Motor neuron (in vitro differentiated cells): ENCODE data around the gene AKR7A2. TPM values are rescaled to one million over a fixed set of nuclear protein-coding genes. Genes with fewer than 3 reads are reported as not detected.
A peak's percentile ranks its signal among the peaks of the same experiment; 100 is the strongest.
"Not testable (repeated sequence)": the region's sequence is repeated elsewhere in the genome, so short reads cannot be mapped to it uniquely, and the experiment has no call there.

Experiments
- ATAC-seq, 8 experiments: fragments of 200-7000 bp; cut with Tn5 transposase; replicated peaks in 6 of 8; 2 replicates each; pipeline ENCODE4 v1.8.0; 2021; ENCODE audit warnings: mild to moderate bottlenecking in 8 of 8, moderate library complexity in 8 of 8
- H3K27ac ChIP-seq, 2 donors: fragments of 250-450 bp; sonication (Bioruptor Pico); 2 replicates each; pipeline ENCODE4 v1.9.0; 2021; ENCODE audit warnings: antibody characterized with exemption in 2 of 2, mild to moderate bottlenecking in 2 of 2, moderate library complexity in 1 of 2
- H3K4me1 ChIP-seq, 2 donors: fragments of 250-450 bp; sonication (Bioruptor Pico); replicated peaks in 1 of 2; 2 replicates each; pipeline ENCODE4 v1.6.1; 2021; ENCODE audit warnings: antibody characterized with exemption in 2 of 2, mild to moderate bottlenecking in 2 of 2, moderate library complexity in 1 of 2
- H3K4me3 ChIP-seq, 5 donors: fragments of 250-450 bp; sonication (Bioruptor Pico); 2 replicates each; pipeline ENCODE4 v1.9.0; 2021; ENCODE audit warnings: antibody characterized with exemption in 5 of 5, mild to moderate bottlenecking in 5 of 5, moderate library complexity in 4 of 5
- whole genome bisulfite sequencing, 10 experiments: fragments of 450-650 bp; shearing (Covaris generic); methylation state at CpG; one replicate each; pipeline ENCODE4 v1.0.0; 2022; 5-methylcytosine and 5-hydroxymethylcytosine counted together
- in situ Hi-C, 9 experiments: fragments of 400-800 bp; cut with MboI; loops; one replicate each; pipeline ENCODE4 v1.15.0; 2021; ENCODE audit warnings: low sequenced_read_pairs in 9 of 9, low pct_unique_long_range_greater_than_20kb in 2 of 9; ENCODE audit not compliant: unreplicated experiment in 9 of 9
- total RNA-seq, 8 experiments: library from RNA; unstranded; fragments of 300-600 nt; gene quantifications; 2 replicates each; pipeline versions ENCODE4 v1.2.3 to v1.2.4, GENCODE V29; 2022

Gene AKR7A2
- total RNA-seq, 8 experiments from 2014 or later: 47.7 to 68.7 (median 52.3) TPM

DNA sequence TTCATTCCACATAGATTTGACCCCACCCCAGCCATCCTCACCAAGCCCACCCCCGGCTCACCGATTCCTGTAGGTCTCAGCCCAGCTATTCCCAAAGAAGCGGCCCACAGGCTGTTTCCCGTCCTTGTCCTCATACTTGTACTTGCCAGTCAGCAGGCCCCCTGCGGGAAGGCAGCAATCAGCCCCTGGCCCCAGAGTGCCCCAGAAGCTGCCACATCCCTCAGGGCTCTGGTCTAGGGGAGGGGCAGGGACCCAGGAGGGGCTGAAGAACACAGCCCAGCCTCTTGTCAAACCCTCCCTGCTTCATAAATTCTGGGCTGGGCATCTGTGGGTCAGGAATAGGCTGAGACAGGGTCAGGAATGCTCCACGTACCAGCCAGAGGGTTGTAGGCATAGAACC is 5.0 kb downstream of the AKR7A2 start:
- Histone ChIP-seq H3K4me3 (no peak overlapping the region), H3K4me1 (peaks cover 6 to 7% of the 10 kb centered on the region in 2 donors), H3K27ac (no peak overlapping the region)
- in situ Hi-C loops: loop anchor here in 1 of 9 experiments (10.0 kb wide), 1 partner anchor 52 kb away; the partner anchor contains the start of genes EMC1 and MRTO4
- no peak for ATAC-seq
- WGBS, 10 experiments: 80% methylated on average over 1 of the region's 6 CpGs; no CpG with 5 or more reads in 9 of the 10 experiments

DNA sequence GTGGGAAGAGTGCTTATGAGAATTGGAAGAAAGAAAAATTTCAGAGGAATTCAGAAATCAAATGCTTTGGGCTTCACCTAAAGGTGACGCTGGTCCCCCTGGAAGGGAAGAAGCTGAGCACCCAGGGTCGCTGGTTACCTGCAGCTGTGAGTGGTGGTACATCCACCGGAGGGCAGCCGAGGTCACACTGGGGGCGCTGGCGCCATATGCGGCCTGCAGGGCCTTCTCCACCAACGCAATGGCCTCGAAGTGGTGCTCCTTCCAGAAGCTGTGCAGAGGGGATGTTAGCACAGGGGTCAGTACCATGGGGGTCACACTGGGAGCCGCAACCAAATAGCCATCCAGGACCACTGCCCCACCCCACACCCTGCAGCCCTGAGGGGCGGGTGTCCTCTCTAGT is 6.1 kb downstream of the AKR7A2 start:
- WGBS, 10 experiments: 83 to 100% (median 91%) methylated on average over 1 to 6 of the region's 11 CpGs; no CpG with 5 or more reads in 4 of the 10 experiments
- H3K27ac ChIP-seq: no peak overlapping the region
- no peak overlapping the region for H3K4me3 ChIP-seq
- in situ Hi-C loops: loop anchor here in 1 of 9 experiments (10.0 kb wide), 1 partner anchor 51 kb away; the partner anchor contains the start of genes EMC1 and MRTO4
- peaks cover 4 to 5% of the 10 kb centered on the region in 2 donors for H3K4me1 ChIP-seq
- peak in 1 of 8 experiments; percentile 20 for ATAC-seq

DNA sequence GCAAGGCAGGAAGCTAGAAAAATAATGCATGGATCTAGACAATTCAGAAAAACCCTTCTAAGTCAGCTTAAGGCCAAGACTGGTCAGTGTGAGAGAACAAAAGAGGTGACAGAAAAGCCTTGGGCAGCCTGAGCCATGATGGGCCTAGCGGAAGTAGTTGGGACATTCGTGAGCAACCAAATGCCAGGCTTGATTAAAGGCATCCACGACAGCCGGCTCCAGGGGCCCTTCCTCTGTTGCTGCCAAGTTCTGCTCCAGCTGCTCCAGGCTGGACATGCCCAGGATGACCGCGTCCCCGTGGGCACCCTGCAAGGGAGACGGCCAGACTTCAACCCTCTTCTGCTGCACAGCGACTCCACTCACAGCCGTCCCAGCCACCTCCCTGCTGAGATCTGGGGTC is 7.9 kb downstream of the AKR7A2 start:
- WGBS, 10 experiments: 80 to 95% (median 87%) methylated on average over 1 to 4 of the region's 10 CpGs; no CpG with 5 or more reads in 6 of the 10 experiments
- not testable (repeated sequence) for H3K4me1 ChIP-seq, H3K4me3 ChIP-seq, H3K27ac ChIP-seq, ATAC-seq
- in situ Hi-C loops: loop anchor here in 1 of 9 experiments (10.0 kb wide), 1 partner anchor 49 kb away; the partner anchor contains the start of genes EMC1 and MRTO4

DNA sequence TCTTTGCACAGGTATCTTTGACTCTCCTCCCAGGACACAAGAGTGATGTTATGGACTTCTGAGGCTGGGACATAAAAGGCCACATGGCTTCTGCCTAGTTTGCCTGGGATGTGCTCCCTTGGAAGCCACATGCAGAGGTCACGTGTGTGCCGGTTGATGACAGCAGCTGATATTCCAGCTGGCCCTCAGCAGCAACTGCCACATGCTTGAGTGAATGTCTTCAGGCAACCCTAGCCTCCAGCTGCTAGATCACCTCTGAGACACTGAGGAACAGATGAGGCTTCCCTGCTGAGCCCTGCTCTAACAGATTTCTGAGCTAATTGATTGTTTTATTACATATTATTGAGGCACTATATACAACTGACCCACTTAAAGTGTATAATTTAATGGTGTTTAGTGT is 11.7 kb downstream of the AKR7A2 start:
- 83 to 100% (median 100%) methylated on average over 2 of the region's 2 CpGs; no CpG with 5 or more reads in 7 of the 10 experiments for WGBS, 10 experiments
- ATAC-seq: no peak
- in situ Hi-C loops: loop anchor here in 1 of 9 experiments (10.0 kb wide), 1 partner anchor 45 kb away; the partner anchor contains the start of genes EMC1 and MRTO4
- Histone ChIP-seq H3K27ac (no peak overlapping the region), H3K4me1 (no peaks in the 10 kb centered on the region), H3K4me3 (no peak overlapping the region)

DNA sequence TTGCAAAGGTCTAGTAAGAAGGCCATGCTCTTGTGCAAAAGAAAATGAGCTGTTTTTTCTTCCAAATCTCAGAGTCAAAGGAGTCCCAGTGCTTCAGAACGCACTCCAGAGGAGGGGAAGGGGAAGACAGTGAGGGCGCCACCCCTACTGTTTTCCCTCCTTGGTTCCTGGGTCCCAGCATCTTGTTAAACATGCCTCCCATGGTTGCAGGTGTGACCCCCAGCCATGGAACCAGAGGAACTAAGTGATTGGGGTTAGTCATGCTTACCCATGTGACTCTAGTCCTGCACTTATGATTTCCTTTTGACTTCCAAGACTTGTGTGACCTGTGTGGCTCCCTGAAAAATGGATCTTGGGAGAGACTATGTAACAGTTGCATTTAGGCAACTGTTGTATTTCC is 17.3 kb downstream of the AKR7A2 start:
- 71 to 100% (median 83%) methylated on average over 1 to 2 of the region's 2 CpGs; no CpG with 5 or more reads in 5 of the 10 experiments for WGBS, 10 experiments
- Histone ChIP-seq H3K4me1 (no peaks in the 10 kb centered on the region), H3K4me3 (no peak overlapping the region), H3K27ac (no peak overlapping the region)
- in situ Hi-C loops: no loop called here
- no peak for ATAC-seq

DNA sequence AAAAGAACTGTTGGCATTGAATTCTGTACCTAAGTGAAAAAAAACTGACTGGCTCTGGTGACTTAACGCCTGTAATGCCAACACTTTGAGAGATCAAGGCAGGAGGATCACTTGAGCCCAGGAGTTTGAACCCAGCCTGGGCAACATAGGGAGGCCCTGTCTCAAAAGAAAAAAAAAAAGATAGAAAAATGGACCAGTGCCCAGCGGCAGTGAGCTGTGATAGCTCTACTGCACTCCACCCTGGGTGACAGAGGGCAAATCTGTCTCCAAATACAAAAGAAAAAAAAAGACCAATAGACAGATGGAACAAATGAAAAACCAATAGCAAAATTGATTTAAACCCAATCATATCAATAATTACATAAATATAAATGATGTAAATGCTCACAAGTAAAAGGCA is 22.7 kb downstream of the AKR7A2 start:
- in situ Hi-C loops: no loop called here
- peak in 2 of 8 experiments; percentile 8 to 39 for ATAC-seq
- 17 to 100% (median 61%) methylated on average over 1 to 2 of the region's 2 CpGs for WGBS, 10 experiments
- no peak overlapping the region for H3K4me3 ChIP-seq
- no peak overlapping the region for H3K27ac ChIP-seq
- no peaks in the 10 kb centered on the region for H3K4me1 ChIP-seq

DNA sequence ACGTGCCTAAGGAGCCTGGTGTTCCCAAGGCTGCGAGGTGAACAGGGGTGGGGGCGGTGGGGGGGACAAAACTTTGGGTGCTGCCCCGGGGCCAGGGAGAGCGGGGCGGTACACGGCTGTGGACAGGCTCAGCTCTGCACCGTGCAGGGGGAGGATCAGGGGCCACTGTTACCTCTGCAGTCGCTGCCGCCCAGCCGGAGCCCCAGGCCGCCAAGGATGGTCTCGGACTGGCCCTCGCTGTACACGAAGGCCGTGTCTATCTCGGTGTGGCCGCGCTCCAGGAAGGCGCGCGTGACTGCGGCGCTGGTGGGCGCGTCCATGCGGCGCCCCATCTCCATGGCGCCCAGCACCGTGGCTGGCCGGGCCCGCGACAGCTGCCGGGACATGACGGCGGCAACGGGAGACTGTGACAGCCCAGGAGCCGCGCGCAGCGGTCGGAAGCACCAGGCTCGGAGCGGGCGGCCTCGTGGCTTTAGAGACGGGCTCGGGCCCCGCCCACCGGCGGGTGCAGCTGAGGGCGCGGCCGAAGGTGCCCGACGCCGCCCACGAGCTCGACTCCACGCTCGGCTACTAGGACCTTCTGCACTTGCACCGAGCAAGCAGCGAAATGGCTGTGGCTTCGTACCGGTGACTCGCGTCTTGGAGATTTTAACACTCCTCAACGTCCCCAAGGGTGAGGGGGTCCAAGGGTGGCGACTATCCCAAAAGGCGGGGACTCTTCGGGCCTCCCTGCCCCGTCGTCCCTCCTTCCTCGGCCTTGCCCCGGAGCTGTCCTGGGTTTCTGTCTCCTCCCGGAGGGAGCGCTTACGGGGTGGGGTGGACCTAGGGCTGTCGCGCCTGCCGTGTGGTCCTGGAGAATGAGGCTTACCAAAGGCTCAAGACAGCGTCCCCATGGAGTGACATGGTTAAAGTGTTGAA is 23.4 kb downstream of the AKR7A2 start, which contains the start of gene AKR7A3:
Gene AKR7A3, minus strand, starts transcription at position 447 of the 918 bp plus-strand sequence. Its CDS starts 61 bp downstream, at position 386.
- H3K4me1 ChIP-seq, in situ Hi-C loops, H3K27ac ChIP-seq: not testable (repeated sequence)
- ATAC-seq: peak; percentile 43 to 99 (median 90)
- H3K4me3 ChIP-seq: peak within 1 kb of the TSS in 3 of 5 donors; percentile 5 to 25 (median 11)
- 0 to 27% (median 20%) methylated on average over 1 to 30 of the region's 82 CpGs; no CpG with 5 or more reads in 3 of the 10 experiments for WGBS, 10 experiments

DNA sequence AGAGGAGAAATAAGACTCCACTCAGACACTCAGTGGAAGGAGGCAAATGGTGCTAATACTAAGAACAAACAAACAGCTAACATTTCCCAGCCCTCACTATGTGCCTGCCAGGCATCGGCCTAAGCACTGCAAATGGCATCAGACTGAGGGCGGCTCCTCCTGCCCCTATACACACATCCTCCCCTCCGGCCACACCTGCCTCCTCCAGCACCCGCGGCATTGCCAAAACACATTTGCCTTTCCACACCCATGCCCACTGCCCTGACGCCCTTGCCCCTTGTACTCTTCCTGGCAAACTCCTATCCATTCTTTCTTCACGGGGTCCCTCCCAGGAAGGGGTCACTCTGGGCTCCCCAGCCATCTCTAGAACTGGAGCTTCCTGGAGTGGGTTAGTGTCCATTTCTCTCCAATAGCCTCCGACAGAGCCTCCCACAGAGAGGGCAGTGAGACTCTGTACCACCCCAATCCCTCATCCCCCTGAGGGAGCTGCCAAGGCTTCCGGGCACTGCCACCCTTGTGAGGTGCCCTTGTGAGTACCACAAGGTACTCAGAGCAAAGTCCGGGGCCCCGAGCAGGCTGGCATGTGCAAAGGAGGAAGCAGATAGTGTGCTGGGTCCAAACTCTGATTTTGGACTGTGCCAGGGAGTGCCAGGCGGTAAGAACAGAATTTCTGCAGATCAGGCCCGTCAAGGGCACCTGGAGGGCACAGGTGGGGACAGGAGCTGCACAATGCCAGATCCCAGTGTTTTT is 24.3 kb downstream of the AKR7A2 start:
- no peak overlapping the region for H3K27ac ChIP-seq
- WGBS, 10 experiments: 90 to 100% (median 98%) methylated on average over 1 to 12 of the region's 13 CpGs; no CpG with 5 or more reads in 3 of the 10 experiments
- H3K4me3 ChIP-seq: no peak overlapping the region
- no peaks in the 10 kb centered on the region for H3K4me1 ChIP-seq
- no peak for ATAC-seq
- in situ Hi-C loops: no loop called here

DNA sequence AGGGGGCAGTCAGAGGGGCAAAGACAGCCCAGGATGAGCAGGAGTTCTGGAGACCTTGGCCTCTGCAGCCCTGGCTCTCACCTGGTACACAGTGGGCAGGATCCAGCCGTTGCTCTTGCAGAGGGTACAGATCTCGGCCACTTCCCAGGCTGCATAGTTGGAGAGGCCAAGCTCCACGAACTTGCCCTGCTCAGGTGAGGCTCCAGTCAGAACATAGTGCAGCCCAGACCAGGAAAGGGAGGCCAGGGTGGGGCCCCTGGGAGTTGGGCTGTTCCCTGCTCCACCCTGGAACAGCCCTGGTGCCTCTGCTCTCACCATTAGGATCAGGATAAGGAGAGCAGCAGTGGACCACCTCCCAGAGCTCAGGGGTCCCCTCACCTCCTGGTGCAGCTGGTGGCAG is 26.1 kb downstream of the AKR7A2 start:
- H3K4me3 ChIP-seq, ATAC-seq, H3K27ac ChIP-seq, H3K4me1 ChIP-seq, in situ Hi-C loops: not testable (repeated sequence)
- 20% methylated on average over 1 of the region's 3 CpGs; no CpG with 5 or more reads in 9 of the 10 experiments for WGBS, 10 experiments

DNA sequence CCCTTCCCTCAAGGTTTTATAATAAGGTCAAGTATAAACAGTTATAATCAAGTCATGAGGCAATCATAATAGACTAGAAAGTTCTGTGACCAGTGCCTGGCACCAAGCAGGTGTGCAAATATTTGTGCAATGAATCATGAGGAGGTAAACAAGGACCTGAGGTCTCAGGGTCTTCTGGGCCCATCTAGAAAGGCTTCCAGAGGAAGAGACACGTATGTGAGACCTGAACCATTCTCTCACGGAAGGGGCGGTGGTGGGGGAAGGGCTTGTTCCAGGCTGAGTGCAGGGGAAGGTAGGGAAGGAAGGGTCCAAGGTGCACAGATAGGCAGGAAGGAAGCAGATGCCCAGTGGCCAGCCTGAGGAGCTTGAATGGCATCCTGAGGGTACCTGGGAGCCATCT is 26.6 kb downstream of the AKR7A2 start:
- WGBS, 10 experiments: 100% methylated on average over 1 of the region's 3 CpGs; no CpG with 5 or more reads in 9 of the 10 experiments
- ATAC-seq, H3K4me1 ChIP-seq, H3K27ac ChIP-seq, H3K4me3 ChIP-seq, in situ Hi-C loops: not testable (repeated sequence)

DNA sequence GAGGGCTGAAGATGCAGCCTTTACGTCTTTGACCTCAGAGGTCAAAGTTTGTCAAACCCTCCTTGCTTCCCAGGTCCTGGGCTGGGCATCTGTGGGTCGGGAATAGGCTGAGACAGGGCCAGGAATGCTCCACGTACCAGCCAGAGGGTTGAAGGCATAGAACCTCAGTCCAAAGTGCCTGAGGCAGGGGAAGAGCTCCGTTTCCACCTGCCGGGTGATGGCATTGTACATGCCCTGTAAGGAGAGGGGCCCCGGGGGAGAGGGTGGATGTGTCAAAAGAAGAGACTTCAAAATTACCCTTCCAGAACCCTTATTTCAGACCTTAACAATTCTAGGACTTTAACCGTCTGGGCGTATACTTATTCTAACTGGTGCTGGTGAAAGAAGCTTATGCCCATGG is 27.1 kb downstream of the AKR7A2 start:
- in situ Hi-C loops: no loop called here
- H3K4me3 ChIP-seq: no peak overlapping the region
- no peak for ATAC-seq
- no peak overlapping the region for H3K27ac ChIP-seq
- WGBS, 10 experiments: 80 to 100% (median 87%) methylated on average over 1 to 7 of the region's 8 CpGs; no CpG with 5 or more reads in 1 of the 10 experiments
- no peaks in the 10 kb centered on the region for H3K4me1 ChIP-seq

DNA sequence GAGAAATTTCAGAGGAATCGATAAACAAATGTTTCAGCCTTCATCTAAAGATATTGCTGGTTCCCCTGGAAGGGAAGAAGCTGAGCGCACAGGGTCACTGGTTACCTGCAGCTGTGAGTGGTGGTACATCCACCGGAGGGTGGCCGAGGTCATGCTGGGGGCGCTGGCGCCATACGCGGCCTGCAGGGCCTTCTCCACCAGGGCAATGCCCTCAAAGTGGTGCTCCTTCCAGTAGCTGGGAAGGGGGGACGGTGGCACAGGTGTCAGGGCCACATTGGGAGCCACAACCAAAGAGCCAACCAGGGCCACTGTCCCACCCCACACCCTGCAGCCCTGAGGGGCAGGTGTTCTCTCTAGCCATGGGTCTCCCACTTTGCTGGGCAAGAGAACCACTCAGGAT is 28.1 kb downstream of the AKR7A2 start:
- no peaks in the 10 kb centered on the region for H3K4me1 ChIP-seq
- WGBS, 10 experiments: 86 to 100% (median 94%) methylated on average over 1 to 9 of the region's 9 CpGs; no CpG with 5 or more reads in 4 of the 10 experiments
- no peak for ATAC-seq
- in situ Hi-C loops: no loop called here
- no peak overlapping the region for H3K27ac ChIP-seq
- H3K4me3 ChIP-seq: no peak overlapping the region
